ENCODE measurements around the gene PAK5.

DNA sequence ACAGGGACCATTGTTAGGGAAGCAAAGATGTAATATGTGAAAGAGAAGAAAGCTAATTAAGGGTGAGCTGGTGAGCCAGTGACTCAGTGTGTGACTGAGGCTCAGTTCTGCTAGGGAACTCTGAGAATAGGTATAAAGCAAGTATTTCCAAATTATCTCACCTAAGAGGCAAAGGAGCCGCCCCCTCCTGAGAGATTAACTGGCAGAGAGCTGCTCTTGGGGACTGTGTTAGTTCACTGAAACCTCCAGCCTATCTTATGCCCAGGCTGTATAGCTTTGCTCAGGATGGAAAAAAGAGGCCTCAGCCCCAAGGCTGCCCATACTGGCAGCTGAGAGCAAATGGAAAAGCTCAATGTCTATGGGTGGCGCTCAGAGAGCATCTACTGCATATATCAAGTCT, 152.0 kb downstream of the PAK5 start:
- TF ChIP-seq CTCF (IDR thresholded peaks at IDR 0.05) (no peak), POLR2A (IDR thresholded peaks at IDR 0.05) (no peak), EP300 (IDR thresholded peaks at IDR 0.05; ENCODE audit: low read depth) (no peak)
